H9 (cell line): ENCODE measurements around the gene ZDHHC19. TPM values are rescaled to one million over a fixed set of nuclear protein-coding genes. Genes with fewer than 3 reads are reported as not detected.

Experiments
- DNase-seq: peaks from one replicate; pipeline ENCODE4 v3.0.0-alpha.2; 2017
- H2AFZ ChIP-seq: one replicate; pipeline ENCODE4 v1.6.1; 2013; ENCODE audit warnings: mild to moderate bottlenecking, low read length, control low read depth, moderate library complexity
- H2AK5ac ChIP-seq: 2 replicates; pipeline ENCODE4 v1.6.1; 2013; ENCODE audit warnings: low read length, control low read depth, mixed read lengths; ENCODE audit not compliant: insufficient read length
- H2BK120ac ChIP-seq: one replicate; pipeline ENCODE4 v1.6.1; 2013; ENCODE audit warnings: low read depth, mild to moderate bottlenecking, low read length, control low read depth, inconsistent platforms; ENCODE audit not compliant: poor library complexity, severe bottlenecking
- H2BK12ac ChIP-seq: 2 replicates; pipeline ENCODE4 v1.6.1; 2013; ENCODE audit warnings: low read length, control low read depth, mixed read lengths, low read depth; ENCODE audit not compliant: insufficient read length
- H2BK15ac ChIP-seq: 2 replicates; pipeline ENCODE4 v1.6.1; 2013; ENCODE audit warnings: low read depth, low read length, control low read depth
- H2BK20ac ChIP-seq: one replicate; pipeline ENCODE4 v1.6.1; 2013; ENCODE audit warnings: low read depth, mild to moderate bottlenecking, low read length, control low read depth, inconsistent platforms; ENCODE audit not compliant: poor library complexity, severe bottlenecking
- H2BK5ac ChIP-seq: 2 replicates; pipeline ENCODE4 v1.6.1; 2013; ENCODE audit warnings: low read length, control low read depth, mixed read lengths; ENCODE audit not compliant: insufficient read length
- H3K14ac ChIP-seq: 2 replicates; pipeline ENCODE4 v1.6.1; 2013; ENCODE audit warnings: low read length, control low read depth; ENCODE audit not compliant: insufficient read depth
- H3K18ac ChIP-seq: 2 replicates; pipeline ENCODE4 v1.6.1; 2013; ENCODE audit warnings: low read depth, mild to moderate bottlenecking, mixed read lengths, low read length, control low read depth; ENCODE audit not compliant: insufficient read length
- H3K23ac ChIP-seq: 2 replicates; pipeline ENCODE4 v1.6.1; 2013; ENCODE audit warnings: low read length, control low read depth, mixed read lengths, low read depth; ENCODE audit not compliant: insufficient read length
- H3K23me2 ChIP-seq: 2 replicates; pipeline ENCODE4 v1.6.1; 2013; ENCODE audit warnings: low read depth, mild to moderate bottlenecking, mixed read lengths, low read length, control low read depth; ENCODE audit not compliant: insufficient read length, poor library complexity, severe bottlenecking
- H3K27ac ChIP-seq: 2 replicates; pipeline ENCODE4 v1.5.1; 2013; ENCODE audit warnings: low read length, control low read depth, mixed read lengths, low read depth; ENCODE audit not compliant: insufficient read length
- H3K27me3 ChIP-seq: 2 replicates; pipeline ENCODE4 v1.6.1; 2013; ENCODE audit warnings: low read length, control low read depth, inconsistent platforms; ENCODE audit not compliant: insufficient read depth
- H3K4ac ChIP-seq: 2 replicates; pipeline ENCODE4 v1.6.1; 2013; ENCODE audit warnings: low read depth, mild to moderate bottlenecking, control low read depth, inconsistent platforms, low read length, moderate library complexity
- H3K4me1 ChIP-seq: 2 replicates; pipeline ENCODE4 v1.6.1; 2013; ENCODE audit warnings: low read length, control low read depth, inconsistent platforms; ENCODE audit not compliant: insufficient read depth
- H3K4me2 ChIP-seq: 2 replicates; pipeline ENCODE4 v1.6.1; 2013; ENCODE audit warnings: low read length, control low read depth, mixed read lengths; ENCODE audit not compliant: insufficient read length, insufficient read depth
- H3K56ac ChIP-seq: 2 replicates; pipeline ENCODE4 v1.6.1; 2013; ENCODE audit warnings: low read depth, mild to moderate bottlenecking, mixed read lengths, low read length, control low read depth; ENCODE audit not compliant: insufficient read length
- H3K79me1 ChIP-seq: 2 replicates; pipeline ENCODE4 v1.6.1; 2013; ENCODE audit warnings: low read depth, mild to moderate bottlenecking, moderate library complexity, low read length, control low read depth, inconsistent platforms; ENCODE audit not compliant: insufficient read depth, poor library complexity, severe bottlenecking
- H3K79me2 ChIP-seq: 2 replicates; pipeline ENCODE4 v1.6.1; 2013; ENCODE audit warnings: low read length, control low read depth, inconsistent platforms; ENCODE audit not compliant: insufficient read depth
- H3K9ac ChIP-seq: 2 replicates; pipeline ENCODE4 v1.6.1; 2013; ENCODE audit warnings: low read length, control low read depth, mixed read lengths; ENCODE audit not compliant: insufficient read length; ENCODE audit errors: extremely low read depth
- H3K9me3 ChIP-seq: one replicate; pipeline ENCODE4 v1.6.1; 2013; ENCODE audit warnings: low read depth, low read length, inconsistent platforms; ENCODE audit not compliant: control insufficient read depth
- H3T11ph ChIP-seq: one replicate; pipeline ENCODE4 v1.6.1; 2013; ENCODE audit warnings: mild to moderate bottlenecking, low read length, control low read depth, inconsistent platforms
- H4K20me1 ChIP-seq: one replicate; pipeline ENCODE4 v1.6.1; 2013; ENCODE audit not compliant: control insufficient read depth, insufficient read length, insufficient read depth
- H4K5ac ChIP-seq: 2 replicates; pipeline ENCODE4 v1.6.1; 2013; ENCODE audit warnings: low read depth, mild to moderate bottlenecking, mixed read lengths, low read length, control low read depth; ENCODE audit not compliant: insufficient read length
- H4K8ac ChIP-seq: replicated peaks from 2 replicates; pipeline ENCODE4 v1.6.1; 2013; ENCODE audit warnings: low read length, control low read depth, mixed read lengths, low read depth; ENCODE audit not compliant: insufficient read length
- H4K91ac ChIP-seq: 2 replicates; pipeline ENCODE4 v1.6.1; 2013; ENCODE audit warnings: low read depth, mild to moderate bottlenecking, moderate library complexity, mixed read lengths, low read length, control low read depth; ENCODE audit not compliant: insufficient read length
- H3K27ac Mint-ChIP-seq, 3 experiments: 2 replicates in 2 of 3; 3 replicates in 1 of 3; pipeline ENCODE4 v1.8.0; 2020 to 2021; ENCODE audit warnings: mixed read lengths in 3 of 3, mild to moderate bottlenecking in 1 of 3, moderate library complexity in 1 of 3
- H3K27me3 Mint-ChIP-seq: 2 replicates; pipeline ENCODE4 v1.8.0; 2021; ENCODE audit warnings: low read depth, mild to moderate bottlenecking, moderate library complexity, mixed read lengths
- H3K36me3 Mint-ChIP-seq, 3 experiments: 2 replicates in 2 of 3; 3 replicates in 1 of 3; pipeline ENCODE4 v1.8.0; 2020 to 2021; ENCODE audit warnings: low read depth in 3 of 3, mixed read lengths in 3 of 3; ENCODE audit not compliant: insufficient read depth in 1 of 3
- H3K4me1 Mint-ChIP-seq, 2 experiments: 2 replicates each; pipeline ENCODE4 v1.8.0; 2020; ENCODE audit warnings: mixed read lengths in 2 of 2
- H3K4me3 Mint-ChIP-seq, 2 experiments: 2 replicates in 1 of 2; 3 replicates in 1 of 2; pipeline ENCODE4 v1.8.0; 2020 to 2021; ENCODE audit warnings: mild to moderate bottlenecking in 2 of 2, mixed read lengths in 2 of 2, moderate library complexity in 1 of 2
- H3K9me3 Mint-ChIP-seq, 2 experiments: 2 replicates in 1 of 2; 3 replicates in 1 of 2; pipeline ENCODE4 v1.8.0; 2020; ENCODE audit warnings: mild to moderate bottlenecking in 2 of 2, mixed read lengths in 2 of 2, moderate library complexity in 1 of 2
- WGBS: extraction: QIAGEN DNeasy Blood & Tissue Kit; methylation state at CpG from one replicate; pipeline ENCODE4 v1.1.7; 2013; ENCODE audit warnings: missing lambda C conversion rate, low lambda C conversion rate, mixed read lengths; ENCODE audit not compliant: insufficient read length; ENCODE audit errors: extremely low coverage; 5-methylcytosine and 5-hydroxymethylcytosine counted together
- total RNA-seq: library from RNA; stranded (reverse); gene quantifications from 2 replicates; pipeline ENCODE4 v1.2.1, GENCODE V29; 2021
- TF ChIP-seq, protein P1 (sequence below): fragments of 200-600 bp; sonication (generic); conservative IDR thresholded peaks from 3 replicates; pipeline ENCODE4 v1.8.0; 2021; ENCODE audit warnings: antibody characterized with exemption, mild to moderate bottlenecking

The ZDHHC19 gene
- total RNA-seq, 1 experiment from 2014 or later = 2.2 TPM

DNA sequence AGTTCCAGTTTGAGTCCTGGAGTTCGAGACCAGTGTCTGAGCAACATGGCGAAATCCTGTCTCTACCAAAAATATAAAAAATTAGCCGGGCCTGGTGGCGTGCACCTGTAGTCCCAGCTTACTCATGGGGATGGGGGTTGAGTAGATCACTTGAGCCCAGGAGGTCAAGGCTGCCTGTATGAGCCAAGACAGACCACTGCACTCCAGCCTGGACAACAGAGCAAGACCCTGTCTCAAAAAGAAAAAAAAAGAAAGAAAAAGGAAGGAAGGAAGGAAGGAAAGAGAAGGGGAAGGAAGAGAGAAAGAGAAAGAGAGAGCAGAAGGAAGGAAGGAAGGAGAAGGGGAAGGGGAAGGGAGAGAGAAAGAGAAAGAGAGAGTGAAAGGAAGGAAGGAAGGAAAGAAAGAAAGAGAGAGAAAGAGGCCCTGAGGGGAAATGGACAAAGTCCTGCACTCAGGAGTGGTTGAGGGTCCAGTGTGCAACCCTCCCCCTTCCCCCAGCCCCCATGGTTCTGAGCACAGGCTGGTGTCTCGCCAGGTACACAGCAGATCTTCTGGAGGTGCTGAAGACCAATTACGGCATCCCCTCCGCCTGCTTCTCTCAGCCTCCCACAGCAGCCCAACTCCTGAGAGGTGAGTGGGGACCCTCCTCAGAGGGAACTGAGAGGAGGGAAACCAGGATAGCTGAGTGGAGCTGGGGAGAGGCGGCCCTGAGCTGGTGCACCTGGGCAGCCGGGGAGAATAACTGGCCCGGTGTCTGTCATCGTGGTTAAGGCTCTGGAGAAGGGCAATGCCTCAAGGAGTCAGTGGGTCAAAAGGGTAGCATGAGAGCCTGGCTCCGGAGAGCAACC is 6.3 kb upstream of the ZDHHC19 start:
- Histone ChIP-seq H3K79me2 (no peaks in the 10 kb centered on the region), H3K56ac (no peak overlapping the region), H4K91ac (no peak overlapping the region), H3K4me2 (peak overlapping the region; percentile 45), H4K8ac (no peak overlapping the region), H3K27ac (no peak overlapping the region), H3K27me3 (no peaks in the 10 kb centered on the region), H2BK120ac (no peak overlapping the region), H3K14ac (no peak overlapping the region; the same call in 1 of the 2 replicates), H3T11ph (no peak overlapping the region), H3K23ac (no peak overlapping the region), H2AFZ (no peak overlapping the region), H3K9ac (no peak overlapping the region), H2AK5ac (no peak overlapping the region), H3K9me3 (no peaks in the 10 kb centered on the region), H3K79me1 (no peaks in the 10 kb centered on the region), H3K4me1 (0 out of 2 replicates have a peak, but pooled peaks cover 2% of the 10 kb centered on the region), H3K18ac (no peak overlapping the region), H2BK12ac (no peak overlapping the region), H2BK5ac (no peak overlapping the region), H2BK20ac (no peak overlapping the region), H3K4ac (no peak overlapping the region), H4K20me1 (no peaks in the 10 kb centered on the region), H3K23me2 (no peaks in the 10 kb centered on the region), H4K5ac (no peak overlapping the region), H2BK15ac (no peak overlapping the region)
- no peak for DNase-seq
- Mint-ChIP-seq H3K4me3 (peak overlapping the region; percentile 60 to 75; a peak in 3 of 5 replicates), H3K9me3 (no peaks in the 10 kb centered on the region), H3K4me1 (peaks cover 29 to 32% of the 10 kb centered on the region in 2 experiments), H3K36me3 (peaks cover 0 to 2% (median 0%) of the 10 kb centered on the region in 3 experiments; a peak in 2 of 7 replicates), H3K27ac (peak overlapping the region in 1 of 3 experiments; percentile 92; a peak in 2 of 7 replicates), H3K27me3 (peaks cover 1% of the 10 kb centered on the region)
- TF ChIP-seq, protein P1, sequence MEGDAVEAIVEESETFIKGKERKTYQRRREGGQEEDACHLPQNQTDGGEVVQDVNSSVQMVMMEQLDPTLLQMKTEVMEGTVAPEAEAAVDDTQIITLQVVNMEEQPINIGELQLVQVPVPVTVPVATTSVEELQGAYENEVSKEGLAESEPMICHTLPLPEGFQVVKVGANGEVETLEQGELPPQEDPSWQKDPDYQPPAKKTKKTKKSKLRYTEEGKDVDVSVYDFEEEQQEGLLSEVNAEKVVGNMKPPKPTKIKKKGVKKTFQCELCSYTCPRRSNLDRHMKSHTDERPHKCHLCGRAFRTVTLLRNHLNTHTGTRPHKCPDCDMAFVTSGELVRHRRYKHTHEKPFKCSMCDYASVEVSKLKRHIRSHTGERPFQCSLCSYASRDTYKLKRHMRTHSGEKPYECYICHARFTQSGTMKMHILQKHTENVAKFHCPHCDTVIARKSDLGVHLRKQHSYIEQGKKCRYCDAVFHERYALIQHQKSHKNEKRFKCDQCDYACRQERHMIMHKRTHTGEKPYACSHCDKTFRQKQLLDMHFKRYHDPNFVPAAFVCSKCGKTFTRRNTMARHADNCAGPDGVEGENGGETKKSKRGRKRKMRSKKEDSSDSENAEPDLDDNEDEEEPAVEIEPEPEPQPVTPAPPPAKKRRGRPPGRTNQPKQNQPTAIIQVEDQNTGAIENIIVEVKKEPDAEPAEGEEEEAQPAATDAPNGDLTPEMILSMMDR = no peak
- no CpG with 5 or more reads among the region's 12 CpGs for WGBS
